ENCODE measurements around the gene STIL.
A peak's percentile ranks its signal among the peaks of the same experiment; 100 is the strongest.

The STIL gene

GRCh38 chr1:47232187-47232874, 81.6 kb downstream of the STIL start, which contains the start of gene TAL1:
TSS of gene TAL1 (minus strand) at chr1:47232225. CDS start at chr1:47225888, 6,337 bp downstream.
- no peaks in the 10 kb centered on the region for H3K79me2 ChIP-seq (ENCODE audit: control insufficient read depth, insufficient read depth, low read length)
- peak within 1 kb of the TSS; percentile 2 for H3K9ac ChIP-seq (ENCODE audit: low read length)
- no peak within 1 kb of the TSS for H4K5ac ChIP-seq (ENCODE audit: low read length)
- H3K4me2 ChIP-seq (ENCODE audit: low read length) = peak within 1 kb of the TSS; percentile 59
- H3K27me3 ChIP-seq (ENCODE audit: insufficient read depth, low read length, poor library complexity) = peaks cover 75% of the 10 kb centered on the region
- H3K4me1 ChIP-seq (ENCODE audit: control insufficient read depth, low read depth, low read length) = peaks cover 2% of the 10 kb centered on the region
- H3K18ac ChIP-seq (ENCODE audit: low read length) = peak within 1 kb of the TSS; percentile 3
- H3K4ac ChIP-seq (ENCODE audit: low read depth, low read length) = no peak within 1 kb of the TSS
- H3K23ac ChIP-seq (ENCODE audit: low read length) = no peak within 1 kb of the TSS
- peak within 1 kb of the TSS; percentile 73 for H3K56ac ChIP-seq (ENCODE audit: low read length)
- H2BK120ac ChIP-seq (ENCODE audit: low read depth, low read length) = no peak within 1 kb of the TSS
- no peak for DNase-seq
- H3K36me3 ChIP-seq (ENCODE audit: control insufficient read depth, insufficient read depth, low read length) = no peaks in the 10 kb centered on the region
- H2BK15ac ChIP-seq (replicated peaks; ENCODE audit: low read depth) = no peak within 1 kb of the TSS
- no peak within 1 kb of the TSS for H3K27ac ChIP-seq (ENCODE audit: low read depth, low read length)
- no CpG with 5 or more reads among the region's 51 CpGs for WGBS (ENCODE audit: extremely low coverage, insufficient coverage, low lambda C conversion rate)
- H3K4me3 ChIP-seq (ENCODE audit: low read length) = no peak within 1 kb of the TSS
- no peaks in the 10 kb centered on the region for H3K79me1 ChIP-seq (ENCODE audit: low read length)
- no peak within 1 kb of the TSS for H2BK5ac ChIP-seq (ENCODE audit: low read length)
- peak within 1 kb of the TSS; percentile 87 for H4K8ac ChIP-seq (ENCODE audit: low read depth, low read length)
- H2AK5ac ChIP-seq (ENCODE audit: low read length) = no peak within 1 kb of the TSS

DNA sequence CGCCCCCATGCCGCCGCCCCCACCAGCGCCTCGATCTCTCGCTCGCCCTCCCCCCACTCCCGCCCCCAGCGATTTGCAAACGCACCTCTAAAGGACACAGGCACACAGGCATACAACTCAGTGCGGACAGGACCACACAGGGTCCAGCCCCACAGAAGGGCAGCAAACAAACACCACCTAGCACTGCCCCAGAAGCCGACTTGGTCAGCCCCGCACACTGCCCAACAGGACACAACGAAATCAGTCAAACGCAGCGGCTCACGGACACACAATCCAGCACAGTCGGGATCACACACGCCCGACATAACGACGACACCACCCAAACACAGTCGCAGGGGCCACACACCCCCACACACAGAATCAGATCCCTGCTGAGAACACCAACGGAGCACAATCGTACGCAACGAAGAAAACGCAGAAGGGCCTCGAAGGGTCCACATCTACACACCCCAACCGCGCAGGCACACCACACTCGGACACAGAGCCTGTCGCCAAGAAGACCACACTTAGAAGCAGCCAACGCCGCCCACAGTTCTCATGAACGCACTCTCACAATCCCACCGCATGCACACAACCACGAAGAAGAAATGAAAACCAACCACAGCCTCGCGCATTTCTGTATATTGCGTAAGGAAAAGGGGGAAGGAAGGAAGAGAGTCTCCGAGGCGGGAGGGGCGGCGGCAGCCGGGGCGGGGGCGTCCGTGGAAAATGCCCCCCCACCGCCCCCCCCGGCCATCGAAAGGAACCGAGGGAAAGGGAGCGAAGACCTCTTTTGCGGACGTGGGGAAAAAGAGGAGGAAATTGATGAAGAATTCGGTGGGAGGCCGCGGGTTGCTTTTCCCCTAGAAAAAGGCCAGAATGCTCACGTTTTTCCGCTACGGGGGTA, 82.4 kb downstream of the STIL start:
- Histone ChIP-seq H3K4ac (ENCODE audit: low read depth, low read length) (no peak overlapping the region), H3K27me3 (ENCODE audit: insufficient read depth, low read length, poor library complexity) (peaks cover 82% of the 10 kb centered on the region), H3K56ac (ENCODE audit: low read length) (peak overlapping the region; percentile 73), H4K5ac (ENCODE audit: low read length) (no peak overlapping the region), H3K23ac (ENCODE audit: low read length) (no peak overlapping the region), H3K4me3 (ENCODE audit: low read length) (no peak overlapping the region), H2AK5ac (ENCODE audit: low read length) (no peak overlapping the region), H3K79me1 (ENCODE audit: low read length) (no peaks in the 10 kb centered on the region), H3K18ac (ENCODE audit: low read length) (no peak overlapping the region), H3K27ac (ENCODE audit: low read depth, low read length) (no peak overlapping the region), H3K79me2 (ENCODE audit: control insufficient read depth, insufficient read depth, low read length) (no peaks in the 10 kb centered on the region), H3K9ac (ENCODE audit: low read length) (peak overlapping the region; percentile 2), H4K8ac (ENCODE audit: low read depth, low read length) (no peak overlapping the region), H2BK120ac (ENCODE audit: low read depth, low read length) (no peak overlapping the region), H3K4me1 (ENCODE audit: control insufficient read depth, low read depth, low read length) (peaks cover 2% of the 10 kb centered on the region), H2BK15ac (replicated peaks; ENCODE audit: low read depth) (no peak overlapping the region), H2BK5ac (ENCODE audit: low read length) (no peak overlapping the region), H3K4me2 (ENCODE audit: low read length) (peak overlapping the region; percentile 59), H3K36me3 (ENCODE audit: control insufficient read depth, insufficient read depth, low read length) (no peaks in the 10 kb centered on the region)
- WGBS (ENCODE audit: extremely low coverage, insufficient coverage, low lambda C conversion rate) = no CpG with 5 or more reads among the region's 62 CpGs
- DNase-seq = peak; percentile 46

DNA sequence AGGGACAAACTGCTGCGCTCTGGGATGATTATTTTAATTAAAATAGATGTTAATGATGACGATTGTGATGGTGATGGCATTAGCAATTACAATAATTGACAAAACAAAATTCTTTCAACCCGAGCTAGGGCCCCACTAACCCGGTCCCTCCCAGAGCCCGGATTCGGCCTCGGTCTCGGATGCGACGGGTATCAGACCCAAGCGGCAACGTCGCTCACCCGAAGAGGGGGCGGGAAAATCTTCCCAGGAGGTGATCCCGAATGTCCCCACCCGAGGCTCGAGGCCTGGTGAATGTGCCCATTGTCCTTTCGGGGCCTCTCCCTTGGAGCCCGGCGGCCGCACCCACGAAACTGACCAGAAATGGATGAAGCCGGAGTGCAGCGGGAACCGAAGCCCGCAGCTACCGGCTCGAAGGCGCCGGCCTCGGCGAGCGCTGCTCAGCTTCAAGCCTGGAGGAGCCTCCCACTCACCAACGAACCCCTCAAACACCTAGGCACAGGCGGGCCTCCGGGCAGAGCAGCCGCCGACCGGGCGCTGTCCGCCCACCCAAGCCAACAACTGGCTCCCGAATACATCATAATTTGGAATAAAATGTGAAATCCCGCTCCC, 83.2 kb downstream of the STIL start:
- Histone ChIP-seq H3K27ac (ENCODE audit: low read depth, low read length) (no peak overlapping the region), H3K36me3 (ENCODE audit: control insufficient read depth, insufficient read depth, low read length) (no peaks in the 10 kb centered on the region), H3K79me1 (ENCODE audit: low read length) (no peaks in the 10 kb centered on the region), H3K23ac (ENCODE audit: low read length) (no peak overlapping the region), H3K56ac (ENCODE audit: low read length) (no peak overlapping the region), H3K79me2 (ENCODE audit: control insufficient read depth, insufficient read depth, low read length) (no peaks in the 10 kb centered on the region), H3K9ac (ENCODE audit: low read length) (no peak overlapping the region), H3K4me1 (ENCODE audit: control insufficient read depth, low read depth, low read length) (peaks cover 2% of the 10 kb centered on the region), H4K5ac (ENCODE audit: low read length) (no peak overlapping the region), H4K8ac (ENCODE audit: low read depth, low read length) (no peak overlapping the region), H3K4me2 (ENCODE audit: low read length) (peak overlapping the region; percentile 18), H2BK15ac (replicated peaks; ENCODE audit: low read depth) (no peak overlapping the region), H2AK5ac (ENCODE audit: low read length) (no peak overlapping the region), H2BK5ac (ENCODE audit: low read length) (no peak overlapping the region), H3K4ac (ENCODE audit: low read depth, low read length) (no peak overlapping the region), H3K18ac (ENCODE audit: low read length) (peak overlapping the region; percentile 3), H2BK120ac (ENCODE audit: low read depth, low read length) (no peak overlapping the region), H3K27me3 (ENCODE audit: insufficient read depth, low read length, poor library complexity) (peaks cover 89% of the 10 kb centered on the region), H3K4me3 (ENCODE audit: low read length) (no peak overlapping the region)
- no peak for DNase-seq
- WGBS (ENCODE audit: extremely low coverage, insufficient coverage, low lambda C conversion rate) = no CpG with 5 or more reads among the region's 44 CpGs

DNA sequence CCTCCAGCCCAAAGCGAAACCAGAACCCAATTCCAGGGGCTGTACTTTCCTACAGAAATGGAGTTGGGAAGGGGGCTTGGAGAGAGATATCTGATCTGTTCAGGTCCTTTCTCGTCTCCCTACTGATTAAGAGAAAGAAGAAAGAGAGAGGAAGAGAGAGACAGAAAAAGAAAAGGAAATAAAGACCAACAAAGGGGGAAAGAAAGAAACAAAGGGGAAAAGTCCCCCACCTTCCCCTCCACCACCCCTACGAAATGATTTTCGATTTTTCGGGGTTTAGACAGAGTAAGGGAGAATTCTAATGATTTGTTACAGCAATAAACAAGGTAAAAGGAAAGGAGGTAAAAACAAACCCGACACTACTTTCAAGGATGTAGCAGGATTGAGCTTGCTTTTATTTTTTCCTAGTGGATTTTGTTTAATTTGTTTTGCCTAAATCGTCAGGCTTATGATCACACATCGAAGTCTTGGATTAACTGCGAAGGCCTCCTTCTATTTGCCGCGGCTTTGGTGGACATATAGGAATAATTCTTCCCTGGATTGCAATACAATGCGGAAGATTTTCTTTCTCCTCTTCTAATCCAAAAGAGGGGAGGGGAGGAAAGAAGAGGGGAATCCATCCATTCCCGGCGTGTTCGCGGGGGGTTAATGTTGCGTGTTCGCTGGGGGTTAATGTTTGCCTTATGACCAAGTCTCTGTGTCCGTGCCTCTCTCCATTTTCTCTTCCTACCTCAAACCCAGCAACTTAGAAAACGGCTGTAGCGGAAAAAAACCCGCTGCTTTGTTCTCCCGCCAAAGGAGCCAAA, 83.9 kb downstream of the STIL start:
- peaks cover 90% of the 10 kb centered on the region for H3K27me3 ChIP-seq (ENCODE audit: insufficient read depth, low read length, poor library complexity)
- no peaks in the 10 kb centered on the region for H3K79me1 ChIP-seq (ENCODE audit: low read length)
- no peak overlapping the region for H2BK5ac ChIP-seq (ENCODE audit: low read length)
- H3K9ac ChIP-seq (ENCODE audit: low read length) = no peak overlapping the region
- H3K4ac ChIP-seq (ENCODE audit: low read depth, low read length) = no peak overlapping the region
- H2BK15ac ChIP-seq (replicated peaks; ENCODE audit: low read depth) = no peak overlapping the region
- no peak overlapping the region for H3K4me3 ChIP-seq (ENCODE audit: low read length)
- H3K4me1 ChIP-seq (ENCODE audit: control insufficient read depth, low read depth, low read length) = peaks cover under 1% of the 10 kb centered on the region
- H2AK5ac ChIP-seq (ENCODE audit: low read length) = no peak overlapping the region
- no peak overlapping the region for H4K5ac ChIP-seq (ENCODE audit: low read length)
- H3K18ac ChIP-seq (ENCODE audit: low read length) = no peak overlapping the region
- H4K8ac ChIP-seq (ENCODE audit: low read depth, low read length) = no peak overlapping the region
- H3K36me3 ChIP-seq (ENCODE audit: control insufficient read depth, insufficient read depth, low read length) = no peaks in the 10 kb centered on the region
- H3K79me2 ChIP-seq (ENCODE audit: control insufficient read depth, insufficient read depth, low read length) = no peaks in the 10 kb centered on the region
- no peak overlapping the region for H3K23ac ChIP-seq (ENCODE audit: low read length)
- no peak overlapping the region for H2BK120ac ChIP-seq (ENCODE audit: low read depth, low read length)
- no peak overlapping the region for H3K4me2 ChIP-seq (ENCODE audit: low read length)
- H3K27ac ChIP-seq (ENCODE audit: low read depth, low read length) = no peak overlapping the region
- no CpG with 5 or more reads among the region's 23 CpGs for WGBS (ENCODE audit: extremely low coverage, insufficient coverage, low lambda C conversion rate)
- no peak overlapping the region for H3K56ac ChIP-seq (ENCODE audit: low read length)
- DNase-seq = no peak

- no peaks in the 10 kb centered on the region for H3K79me1 ChIP-seq (ENCODE audit: low read length)
Observed at GRCh38 chr1:47229031-47229885, 84.7 kb downstream of the STIL start.

More at GRCh38 chr1:47229031-47229885, 84.7 kb downstream of the STIL start:
- H3K56ac ChIP-seq (ENCODE audit: low read length) = no peak overlapping the region
- no peak overlapping the region for H2AK5ac ChIP-seq (ENCODE audit: low read length)
- no peak overlapping the region for H3K27ac ChIP-seq (ENCODE audit: low read depth, low read length)
- peaks cover 2% of the 10 kb centered on the region for H3K4me1 ChIP-seq (ENCODE audit: control insufficient read depth, low read depth, low read length)
- no peaks in the 10 kb centered on the region for H3K79me2 ChIP-seq (ENCODE audit: control insufficient read depth, insufficient read depth, low read length)
- no peak overlapping the region for H4K5ac ChIP-seq (ENCODE audit: low read length)
- H2BK120ac ChIP-seq (ENCODE audit: low read depth, low read length) = no peak overlapping the region
- H3K9ac ChIP-seq (ENCODE audit: low read length) = no peak overlapping the region
- DNase-seq = no peak
- H3K4ac ChIP-seq (ENCODE audit: low read depth, low read length) = no peak overlapping the region
- no peaks in the 10 kb centered on the region for H3K36me3 ChIP-seq (ENCODE audit: control insufficient read depth, insufficient read depth, low read length)
- no peak overlapping the region for H3K4me3 ChIP-seq (ENCODE audit: low read length)
- no peak overlapping the region for H3K23ac ChIP-seq (ENCODE audit: low read length)
- no peak overlapping the region for H4K8ac ChIP-seq (ENCODE audit: low read depth, low read length)
- H2BK5ac ChIP-seq (ENCODE audit: low read length) = no peak overlapping the region
- WGBS (ENCODE audit: extremely low coverage, insufficient coverage, low lambda C conversion rate) = no CpG with 5 or more reads among the region's 35 CpGs
- H3K27me3 ChIP-seq (ENCODE audit: insufficient read depth, low read length, poor library complexity) = peaks cover 93% of the 10 kb centered on the region
- peak overlapping the region; percentile 4 for H3K4me2 ChIP-seq (ENCODE audit: low read length)
- no peak overlapping the region for H3K18ac ChIP-seq (ENCODE audit: low read length)
- H2BK15ac ChIP-seq (replicated peaks; ENCODE audit: low read depth) = no peak overlapping the region

Data from mesendoderm (in vitro differentiated cells).